HFFc6 (cell line): ENCODE data around the gene MAOB. TPM values are rescaled to one million over a fixed set of nuclear protein-coding genes. Genes with fewer than 3 reads are reported as not detected.
A peak's percentile ranks its signal among the peaks of the same experiment; 100 is the strongest.

ENCODE experiments used
- DNase-seq: peaks from one replicate; pipeline ENCODE4 v3.0.0-alpha.2; 2018
- H3K27ac Mint-ChIP-seq: 2 replicates; pipeline ENCODE4 v1.8.0; 2020; ENCODE audit warnings: mild to moderate bottlenecking, mixed read lengths
- H3K27me3 Mint-ChIP-seq: 2 replicates; pipeline ENCODE4 v1.8.0; 2021; ENCODE audit warnings: mild to moderate bottlenecking, moderate library complexity, mixed read lengths; ENCODE audit not compliant: insufficient read depth
- H3K36me3 Mint-ChIP-seq: 2 replicates; pipeline ENCODE4 v1.8.0; 2021; ENCODE audit warnings: low read depth, mixed read lengths
- H3K4me1 Mint-ChIP-seq: 2 replicates; pipeline ENCODE4 v1.8.0; 2020; ENCODE audit warnings: low read depth, mixed read lengths
- H3K4me3 Mint-ChIP-seq: 2 replicates; pipeline ENCODE4 v1.8.0; 2020; ENCODE audit warnings: mild to moderate bottlenecking, moderate library complexity, mixed read lengths
- H3K9me3 Mint-ChIP-seq: 2 replicates; pipeline ENCODE4 v1.8.0; 2020; ENCODE audit warnings: mild to moderate bottlenecking, mixed read lengths
- total RNA-seq, 6 experiments: library from RNA; stranded (reverse); fragmentation: NEBNext Ultra II Directional; extraction: Animal tissue kit (Norgen Biotek cat#: 25700); gene quantifications; 2 replicates in 1 of 6; 3 replicates in 5 of 6; pipeline ENCODE4 v1.2.3, GENCODE V29; 2021
- TF ChIP-seq, protein P1 (sequence below): fragments of 200-600 bp; sonication (generic); IDR thresholded peaks from 2 replicates; pipeline ENCODE4 v1.5.0; 2021; ENCODE audit warnings: antibody characterized with exemption, mild to moderate bottlenecking

The MAOB gene
- total RNA-seq, 6 experiments from 2014 or later, result not detected

GRCh38 chrX:43846558-43846957, 35.7 kb downstream of the MAOB start:
- Mint-ChIP-seq H3K27me3 (no peaks in the 10 kb centered on the region), H3K4me1 (no peaks in the 10 kb centered on the region), H3K4me3 (no peak overlapping the region), H3K36me3 (no peaks in the 10 kb centered on the region), H3K9me3 (no peaks in the 10 kb centered on the region), H3K27ac (no peak overlapping the region)
- TF ChIP-seq, protein P1, sequence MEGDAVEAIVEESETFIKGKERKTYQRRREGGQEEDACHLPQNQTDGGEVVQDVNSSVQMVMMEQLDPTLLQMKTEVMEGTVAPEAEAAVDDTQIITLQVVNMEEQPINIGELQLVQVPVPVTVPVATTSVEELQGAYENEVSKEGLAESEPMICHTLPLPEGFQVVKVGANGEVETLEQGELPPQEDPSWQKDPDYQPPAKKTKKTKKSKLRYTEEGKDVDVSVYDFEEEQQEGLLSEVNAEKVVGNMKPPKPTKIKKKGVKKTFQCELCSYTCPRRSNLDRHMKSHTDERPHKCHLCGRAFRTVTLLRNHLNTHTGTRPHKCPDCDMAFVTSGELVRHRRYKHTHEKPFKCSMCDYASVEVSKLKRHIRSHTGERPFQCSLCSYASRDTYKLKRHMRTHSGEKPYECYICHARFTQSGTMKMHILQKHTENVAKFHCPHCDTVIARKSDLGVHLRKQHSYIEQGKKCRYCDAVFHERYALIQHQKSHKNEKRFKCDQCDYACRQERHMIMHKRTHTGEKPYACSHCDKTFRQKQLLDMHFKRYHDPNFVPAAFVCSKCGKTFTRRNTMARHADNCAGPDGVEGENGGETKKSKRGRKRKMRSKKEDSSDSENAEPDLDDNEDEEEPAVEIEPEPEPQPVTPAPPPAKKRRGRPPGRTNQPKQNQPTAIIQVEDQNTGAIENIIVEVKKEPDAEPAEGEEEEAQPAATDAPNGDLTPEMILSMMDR, result no peak
- DNase-seq, result no peak

GRCh38 chrX:43845776-43846175, 36.5 kb downstream of the MAOB start:
- Mint-ChIP-seq H3K9me3 (no peaks in the 10 kb centered on the region), H3K4me3 (no peak overlapping the region), H3K27me3 (no peaks in the 10 kb centered on the region), H3K36me3 (no peaks in the 10 kb centered on the region), H3K4me1 (no peaks in the 10 kb centered on the region), H3K27ac (no peak overlapping the region)
- no peak for DNase-seq
- TF ChIP-seq, protein P1, result no peak

DNA sequence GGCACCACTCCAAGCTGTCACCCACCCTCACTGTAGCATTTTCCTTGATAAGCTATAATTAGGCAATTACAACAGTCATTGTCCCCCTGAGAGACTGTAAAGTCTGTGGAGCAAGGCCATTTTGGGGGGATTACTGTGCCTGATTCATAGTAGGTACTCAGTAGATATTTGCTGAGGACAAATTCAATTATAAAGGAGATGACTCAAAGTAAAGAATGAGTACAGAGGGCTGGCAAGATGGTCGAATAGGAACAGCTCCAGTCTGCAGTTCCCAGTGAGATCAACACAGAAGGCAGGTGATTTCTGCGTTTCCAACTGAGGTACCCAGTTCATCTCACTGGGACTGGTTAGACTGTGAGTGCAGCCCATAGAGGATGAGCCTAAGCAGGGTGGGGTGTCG, 42.0 kb downstream of the MAOB start:
- TF ChIP-seq, protein P1, result no peak
- H3K27ac Mint-ChIP-seq, result no peak overlapping the region
- no peaks in the 10 kb centered on the region for H3K36me3 Mint-ChIP-seq
- no peaks in the 10 kb centered on the region for H3K9me3 Mint-ChIP-seq
- no peak for DNase-seq
- H3K4me3 Mint-ChIP-seq, result no peak overlapping the region
- H3K4me1 Mint-ChIP-seq, result no peaks in the 10 kb centered on the region
- H3K27me3 Mint-ChIP-seq, result no peaks in the 10 kb centered on the region; the same call in 1 of the 2 replicates

GRCh38 chrX:43836435-43837184, 45.6 kb downstream of the MAOB start:
- no peak overlapping the region for H3K27ac Mint-ChIP-seq
- peak; percentile 3 for DNase-seq

GRCh38 chrX:43835559-43835958, 46.7 kb downstream of the MAOB start:
- peaks cover 2% of the 10 kb centered on the region; the same call in 1 of the 2 replicates for H3K27me3 Mint-ChIP-seq
- TF ChIP-seq, protein P1, result no peak
- H3K36me3 Mint-ChIP-seq, result no peaks in the 10 kb centered on the region
- no peaks in the 10 kb centered on the region for H3K9me3 Mint-ChIP-seq
- no peaks in the 10 kb centered on the region for H3K4me1 Mint-ChIP-seq
- no peak overlapping the region for H3K4me3 Mint-ChIP-seq
- H3K27ac Mint-ChIP-seq, result no peak overlapping the region
- no peak for DNase-seq

More at GRCh38 chrX:43836435-43837184, 45.6 kb downstream of the MAOB start:
- Mint-ChIP-seq H3K4me1 (no peaks in the 10 kb centered on the region), H3K9me3 (no peaks in the 10 kb centered on the region), H3K27me3 (no peaks in the 10 kb centered on the region; the same call in 1 of the 2 replicates), H3K4me3 (no peak overlapping the region), H3K36me3 (no peaks in the 10 kb centered on the region)
- TF ChIP-seq, protein P1, result peak; percentile 72
